GM21723 (cell line): ENCODE measurements around the gene TAF11L7.
"Not testable (repeated sequence)": the region's sequence is repeated elsewhere in the genome, so short reads cannot be mapped to it uniquely, and the experiment has no call there.

Source experiments
- ATAC-seq: cut with Tn5 transposase; IDR thresholded peaks from one replicate; pipeline ENCODE4 v1.9.1; 2021; ENCODE audit warnings: mild to moderate bottlenecking, moderate library complexity; ENCODE audit not compliant: unreplicated experiment

Gene TAF11L7

GRCh38 chr5:17585658-17586057, at the start of gene TAF11L7:
Gene TAF11L7 (minus strand): TSS chr5:17585758.
- not testable (repeated sequence) for ATAC-seq

- no peak for ATAC-seq
Observed at GRCh38 chr5:17634160-17634559, 48.6 kb upstream of the TAF11L7 start, which contains the start of gene TAF11L14. Gene TAF11L14 (plus strand): TSS chr5:17634460.

GRCh38 chr5:17631788-17632187, 46.2 kb upstream of the TAF11L7 start, which contains the start of gene TAF11L13:
Gene TAF11L13 (plus strand): TSS chr5:17632088.
- ATAC-seq: not testable (repeated sequence)

- ATAC-seq: no peak
Observed at GRCh38 chr5:17625686-17626085, 40.1 kb upstream of the TAF11L7 start.

GRCh38 chr5:17620627-17621026, 35.1 kb upstream of the TAF11L7 start:
- ATAC-seq: no peak

- ATAC-seq: no peak
Observed at GRCh38 chr5:17619354-17619753, 33.8 kb upstream of the TAF11L7 start.

GRCh38 chr5:17614872-17615605, 29.5 kb upstream of the TAF11L7 start:
- ATAC-seq: no peak

GRCh38 chr5:17610092-17610491, 24.5 kb upstream of the TAF11L7 start, which contains the start of gene TAF11L12:
Gene TAF11L12 (plus strand): TSS chr5:17610392.
- ATAC-seq: not testable (repeated sequence)

- not testable (repeated sequence) for ATAC-seq
Observed at GRCh38 chr5:17607461-17607860, 21.9 kb upstream of the TAF11L7 start.

- no peak for ATAC-seq
Observed at GRCh38 chr5:17604951-17605350, 19.4 kb upstream of the TAF11L7 start.

- ATAC-seq: not testable (repeated sequence)
Observed at GRCh38 chr5:17603880-17604279, 18.3 kb upstream of the TAF11L7 start, which contains the start of gene TAF11L11. Gene TAF11L11 (plus strand): TSS chr5:17604183.

GRCh38 chr5:17597728-17598127, 12.2 kb upstream of the TAF11L7 start, which contains the start of gene TAF11L10:
Gene TAF11L10 (minus strand): TSS chr5:17597828.
- not testable (repeated sequence) for ATAC-seq

GRCh38 chr5:17594255-17594654, 8.7 kb upstream of the TAF11L7 start, which contains the start of gene TAF11L9:
Gene TAF11L9 (minus strand): TSS chr5:17594394.
- not testable (repeated sequence) for ATAC-seq

GRCh38 chr5:17590860-17591259, 5.3 kb upstream of the TAF11L7 start, which contains the start of gene TAF11L8:
Gene TAF11L8 (minus strand): TSS chr5:17590960.
- not testable (repeated sequence) for ATAC-seq
